K562 (cell line): ENCODE measurements around the gene RUNX1. TPM values are rescaled to one million over a fixed set of nuclear protein-coding genes. Genes with fewer than 3 reads are reported as not detected.

Experiments
- ATAC-seq: fragments of 200-7000 bp; cut with Tn5 transposase; 3 replicates; pipeline ENCODE4 v1.9.1; 2020; ENCODE audit warnings: moderate library complexity
- BruUV-seq: library from RNA; stranded (reverse); fragments of 400-500 nt; replicated peaks from 2 replicates; lab custom pipeline; 2021; lab: Mats Ljungman, UMichigan
- CTCF ChIA-PET: fragments of 300-600 bp; formaldehyde crosslinking; extraction: SDS; loops from one replicate; lab custom pipeline; 2021; ENCODE audit warnings: low intra/inter-chr PET ratio; lab: Yijun Ruan, JAX
- POLR2A ChIA-PET: fragments of 300-600, 350-650 bp; sonication (Branson Sonifier 250); formaldehyde crosslinking; extraction: SDS; loops from one replicate; lab custom pipeline; 2021; ENCODE audit warnings: antibody characterized with exemption, inconsistent platforms; lab: Yijun Ruan, JAX
- DNase-seq, 4 experiments: peaks; one replicate each; pipeline versions ENCODE4 v3.0.0 to v3.0.0-alpha.2; 2011 to 2018; ENCODE audit warnings: low spot score in 3 of 4, mixed read lengths in 3 of 4; ENCODE audit errors: extremely low read depth in 1 of 4
- FAIRE-seq: peaks from 2 replicates; lab custom pipeline; 2011; peaks lifted over from hg19 to GRCh38; lab: Jason Lieb, UNC
- H2AFZ ChIP-seq: 2 replicates; pipeline ENCODE4 v1.6.0; 2011; ENCODE audit warnings: low read depth, low read length, control low read depth, inconsistent platforms
- H3K27ac ChIP-seq: fragments of 200-600 bp; 3 replicates; pipeline ENCODE4 v1.8.0; 2011; ENCODE audit warnings: low read depth, mild to moderate bottlenecking, control low read depth, inconsistent platforms, low read length, moderate library complexity, mixed read lengths; ENCODE audit errors: extremely low read depth
- H3K27me3 ChIP-seq, 2 experiments: fragments of 300-600 bp in 1 of 2; 2 replicates in 1 of 2; 3 replicates in 1 of 2; pipeline versions ENCODE4 v1.6.0 to v1.8.0; 2011; ENCODE audit warnings: inconsistent platforms in 2 of 2, low read length in 2 of 2, mild to moderate bottlenecking in 1 of 2, mixed read lengths in 1 of 2, moderate library complexity in 1 of 2; ENCODE audit not compliant: control insufficient read depth in 2 of 2, insufficient read depth in 2 of 2
- H3K36me3 ChIP-seq: fragments of 300-600 bp; 3 replicates; pipeline ENCODE4 v1.8.0; 2011; ENCODE audit warnings: mild to moderate bottlenecking, low read length, inconsistent platforms; ENCODE audit not compliant: control insufficient read depth, insufficient read depth
- H3K4me1 ChIP-seq, 2 experiments: fragments of 200-600 bp in 1 of 2; replicated peaks in 1 of 2; 2 replicates in 1 of 2; 3 replicates in 1 of 2; pipeline versions ENCODE4 v1.5.1 to v1.8.0; 2011; ENCODE audit warnings: inconsistent platforms in 2 of 2, low read length in 2 of 2, mild to moderate bottlenecking in 1 of 2, mixed read lengths in 1 of 2, moderate library complexity in 1 of 2; ENCODE audit not compliant: control insufficient read depth in 2 of 2, insufficient read depth in 2 of 2
- H3K4me2 ChIP-seq: 2 replicates; pipeline ENCODE4 v1.6.1; 2011; ENCODE audit warnings: low read length, control low read depth, inconsistent platforms, mixed read lengths; ENCODE audit not compliant: insufficient read depth
- H3K4me3 ChIP-seq: fragments of 200-600 bp; sonication (generic), shearing (Covaris generic); 2 replicates; pipeline ENCODE4 v1.5.1; 2016; ENCODE audit warnings: control low read depth, inconsistent platforms
- H3K79me2 ChIP-seq: fragments of 200-600 bp; 3 replicates; pipeline ENCODE4 v1.8.0; 2011; ENCODE audit warnings: low read length, inconsistent platforms; ENCODE audit not compliant: control insufficient read depth, insufficient read depth
- H3K9ac ChIP-seq, 2 experiments: 2 replicates each; pipeline versions ENCODE4 v1.6.0 to v1.6.1; 2011; ENCODE audit warnings: low read depth in 2 of 2, low read length in 2 of 2, control low read depth in 1 of 2, inconsistent platforms in 1 of 2, mild to moderate bottlenecking in 1 of 2, mixed read lengths in 1 of 2; ENCODE audit not compliant: insufficient read depth in 1 of 2
- H3K9me1 ChIP-seq: one replicate; pipeline ENCODE4 v1.6.0; 2011; ENCODE audit warnings: inconsistent platforms, mild to moderate bottlenecking, low read length, moderate library complexity; ENCODE audit not compliant: control insufficient read depth, insufficient read depth
- H3K9me3 ChIP-seq: replicated peaks from 2 replicates; pipeline ENCODE4 v1.5.1; 2011; ENCODE audit warnings: low read depth, low read length, inconsistent platforms; ENCODE audit not compliant: control insufficient read depth, insufficient read depth
- H4K20me1 ChIP-seq: replicated peaks from 2 replicates; pipeline ENCODE4 v1.6.1; 2011; ENCODE audit warnings: low read length, inconsistent platforms, mixed read lengths; ENCODE audit not compliant: control insufficient read depth, insufficient read depth
- ASH1L ChIP-seq: fragments of 450-650 bp; IDR thresholded peaks from 2 replicates; pipeline ENCODE4 v1.6.1; 2018; ENCODE audit warnings: borderline replicate concordance, mild to moderate bottlenecking, low read depth; ENCODE audit not compliant: partially characterized antibody
- CBX3 ChIP-seq, 2 experiments: IDR thresholded peaks; 1 replicate in 1 of 2; 2 replicates in 1 of 2; pipeline ENCODE4 v1.6.1; 2012; ENCODE audit warnings: inconsistent platforms in 2 of 2, low read length in 2 of 2, borderline replicate concordance in 1 of 2, control low read depth in 1 of 2
- CXXC5 ChIP-seq: fragments of 250-450 bp; sonication (Bioruptor Pico); IDR thresholded peaks from 2 replicates; pipeline ENCODE4 v1.8.0; 2022; ENCODE audit warnings: inconsistent platforms, mild to moderate bottlenecking, moderate library complexity
- EWSR1 ChIP-seq: fragments of 450-650 bp; IDR thresholded peaks from 2 replicates; pipeline ENCODE4 v1.6.1; 2018; ENCODE audit warnings: borderline replicate concordance, mild to moderate bottlenecking, low read depth, moderate library complexity; ENCODE audit not compliant: partially characterized antibody
- GTF2A2 ChIP-seq: IDR thresholded peaks from 2 replicates; pipeline ENCODE4 v1.6.1; 2016; ENCODE audit warnings: mild to moderate bottlenecking, missing genetic modification characterization, missing compliant biosample characterization
- HMGN3 ChIP-seq: IDR thresholded peaks from 2 replicates; pipeline ENCODE4 v1.6.1; 2011; ENCODE audit warnings: borderline replicate concordance, low read depth, mild to moderate bottlenecking, mixed read lengths, low read length; ENCODE audit not compliant: insufficient read length; ENCODE audit errors: extremely low read depth
- KDM4B ChIP-seq, 2 experiments: fragments of 450-650 bp in 1 of 2; sonication (generic) in 1 of 2; IDR thresholded peaks; 2 replicates each; pipeline ENCODE4 v1.6.1; 2016 to 2017; ENCODE audit warnings: borderline replicate concordance in 2 of 2, antibody characterized with exemption in 1 of 2, low read depth in 1 of 2, mild to moderate bottlenecking in 1 of 2
- TCF7L2 ChIP-seq: fragments of 150-350 bp; IDR thresholded peaks from 2 replicates; pipeline ENCODE4 v1.6.1; 2016; ENCODE audit warnings: low read depth, mild to moderate bottlenecking, low read length, moderate library complexity
- U2AF2 ChIP-seq: fragments of 200-400 bp; formaldehyde crosslinking; optimal IDR thresholded peaks from 2 replicates; pipeline ENCODE3; 2017; ENCODE audit warnings: low read depth, mild to moderate bottlenecking, low read length
- ZNF780A ChIP-seq: fragments of 250-450 bp; sonication (Bioruptor Pico); IDR thresholded peaks from 2 replicates; pipeline ENCODE4 v1.5.0; 2021; ENCODE audit warnings: mild to moderate bottlenecking
- WGBS: fragments of 100-300 bp; shearing (Covaris generic); methylation state at CpG from one replicate; pipeline ENCODE4 v1.1.6; 2016; ENCODE audit warnings: low coverage, mixed read lengths; ENCODE audit not compliant: insufficient coverage; ENCODE audit errors: missing lambda C conversion rate; 5-methylcytosine and 5-hydroxymethylcytosine counted together
- in situ Hi-C: fragments of 300-500 bp; cut with MboI; formaldehyde crosslinking; loops from 4 replicates; pipeline ENCODE4 v1.15.0; 2018; ENCODE audit warnings: inconsistent platforms, mixed read lengths
- intact Hi-C: fragments of 100-400 bp; cut with micrococcal nuclease; formaldehyde crosslinking; loops from 2 replicates; pipeline ENCODE4 v1.14.2; 2022
- polyA plus RNA-seq, 8 experiments: library from polyadenylated mRNA; depleted of rRNA in 4 of 8; stranded (reverse) in 5 of 8; unstranded in 3 of 8; fragments of >200 nt; fragmentation: Nextera tagmentation in 2 of 8; fragmentation: Illumina TruSeq in 1 of 8; extraction: Ambion mirVana in 2 of 8; extraction: Trizol in 1 of 8; gene quantifications; 2 replicates each; pipeline versions ENCODE4 v1.2.1 to v1.2.3, GENCODE V29; 2011 to 2014; ENCODE audit warnings: inconsistent platforms in 1 of 8, missing spikeins in 1 of 8
- total RNA-seq, 7 experiments: library from RNA; depleted of rRNA in 6 of 7; stranded (reverse); fragments of >200 nt in 6 of 7; fragmentation: Illumina TruSeq in 2 of 7; extraction: Trizol in 2 of 7; gene quantifications; 2 replicates each; pipeline versions ENCODE4 v1.2.1 to v1.2.3, GENCODE V29; 2011 to 2021; ENCODE audit warnings: low replicate concordance in 1 of 7
- TF ChIP-seq, protein P1 (sequence below): fragments of 250-450 bp; sonication (Bioruptor Pico); IDR thresholded peaks from 2 replicates; pipeline ENCODE4 v1.8.0; 2021; ENCODE audit warnings: borderline replicate concordance, mild to moderate bottlenecking, moderate library complexity; ENCODE audit not compliant: poor library complexity, severe bottlenecking
- TF ChIP-seq, protein P2 (sequence below): IDR thresholded peaks from 2 replicates; pipeline ENCODE4 v1.6.1; 2016; ENCODE audit warnings: missing genetic modification characterization, missing compliant biosample characterization
- TF ChIP-seq, protein P3 (sequence below): fragments of 250-450 bp; sonication (Bioruptor Pico); IDR thresholded peaks from 2 replicates; pipeline ENCODE4 v1.8.0; 2021; ENCODE audit warnings: mild to moderate bottlenecking, moderate library complexity
- TF ChIP-seq, protein P4 (sequence below): fragments of 250-450 bp; sonication (Bioruptor Pico); IDR thresholded peaks from 2 replicates; pipeline ENCODE4 v1.4.0; 2020; ENCODE audit warnings: mild to moderate bottlenecking, moderate library complexity, borderline replicate concordance

RUNX1 gene
- total and polyA plus RNA-seq, 9 of the 15 experiments (the other 6 are each of a cell fraction or from before 2014, with no cell fraction given): 2.2 to 68.6 (median 17.8) TPM

DNA sequence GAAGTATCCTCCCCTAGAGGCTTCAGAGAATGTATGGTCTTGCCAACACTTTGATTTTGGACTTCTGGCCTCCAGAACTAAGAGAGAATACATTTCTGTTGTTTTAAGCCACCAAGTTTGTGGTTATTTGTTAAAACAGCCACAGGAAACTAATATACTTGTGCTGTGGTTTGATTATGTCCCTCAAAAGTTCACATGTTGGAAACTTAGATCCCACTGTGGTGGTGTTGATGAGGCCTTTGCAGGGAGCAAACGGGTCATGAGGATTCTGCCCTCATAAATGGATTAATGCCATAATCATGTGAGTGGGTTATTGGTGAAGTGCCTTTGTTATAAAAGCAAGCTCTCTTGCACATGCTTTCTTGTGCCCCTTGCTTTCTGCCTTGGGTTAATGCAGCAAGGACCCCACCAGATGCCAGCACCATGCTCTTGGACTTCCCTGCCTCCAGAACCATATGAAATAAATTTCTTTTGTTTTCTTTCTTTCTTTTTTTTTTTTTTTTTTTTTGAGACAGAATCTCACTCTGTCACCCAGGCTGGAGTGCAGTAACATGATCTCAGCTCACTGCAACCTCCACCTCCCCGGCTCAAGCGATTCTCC is 223.1 kb downstream of the RUNX1 start:
- ChIA-PET POLR2A (interaction anchor here (2.2 kb wide), 1 partner anchor 62 kb away, joined by 4 read pairs; no protein-coding TSS in a partner anchor), CTCF (no interaction called here)
- Histone ChIP-seq H3K4me2 (no peak overlapping the region), H4K20me1 (no peaks in the 10 kb centered on the region), H3K4me3 (no peak overlapping the region), H3K79me2 (no peaks in the 10 kb centered on the region), H3K27me3 (no peaks in the 10 kb centered on the region), H3K27ac (no peak overlapping the region), H3K9me3 (no peaks in the 10 kb centered on the region), H3K4me1 (no peaks in the 10 kb centered on the region), H3K9me1 (no peaks in the 10 kb centered on the region), H3K36me3 (peaks cover 93% of the 10 kb centered on the region), H3K9ac (no peak overlapping the region), H2AFZ (no peak overlapping the region)
- FAIRE-seq (peak; percentile 40), DNase-seq (no peak), ATAC-seq (no peak)
- no TSS peak for BruUV-seq
- in situ Hi-C loops (no loop called here), intact Hi-C loops (no loop called here)
- WGBS: 100% methylated on average over 2 of the region's 3 CpGs
- no peak for TF ChIP-seq GTF2A2
- no peak for TF ChIP-seq ZNF780A
- TF ChIP-seq, protein P1, sequence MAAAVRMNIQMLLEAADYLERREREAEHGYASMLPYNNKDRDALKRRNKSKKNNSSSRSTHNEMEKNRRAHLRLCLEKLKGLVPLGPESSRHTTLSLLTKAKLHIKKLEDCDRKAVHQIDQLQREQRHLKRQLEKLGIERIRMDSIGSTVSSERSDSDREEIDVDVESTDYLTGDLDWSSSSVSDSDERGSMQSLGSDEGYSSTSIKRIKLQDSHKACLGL: no peak
- TF ChIP-seq ASH1L: no peak
- no peak for TF ChIP-seq CXXC5 (CRISPR knock-in tag)
- TF ChIP-seq, protein P2, sequence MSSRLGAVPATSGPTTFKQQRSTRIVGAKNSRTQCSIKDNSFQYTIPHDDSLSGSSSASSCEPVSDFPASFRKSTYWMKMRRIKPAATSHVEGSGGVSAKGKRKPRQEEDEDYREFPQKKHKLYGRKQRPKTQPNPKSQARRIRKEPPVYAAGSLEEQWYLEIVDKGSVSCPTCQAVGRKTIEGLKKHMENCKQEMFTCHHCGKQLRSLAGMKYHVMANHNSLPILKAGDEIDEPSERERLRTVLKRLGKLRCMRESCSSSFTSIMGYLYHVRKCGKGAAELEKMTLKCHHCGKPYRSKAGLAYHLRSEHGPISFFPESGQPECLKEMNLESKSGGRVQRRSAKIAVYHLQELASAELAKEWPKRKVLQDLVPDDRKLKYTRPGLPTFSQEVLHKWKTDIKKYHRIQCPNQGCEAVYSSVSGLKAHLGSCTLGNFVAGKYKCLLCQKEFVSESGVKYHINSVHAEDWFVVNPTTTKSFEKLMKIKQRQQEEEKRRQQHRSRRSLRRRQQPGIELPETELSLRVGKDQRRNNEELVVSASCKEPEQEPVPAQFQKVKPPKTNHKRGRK: no peak
- TF ChIP-seq, protein P3, sequence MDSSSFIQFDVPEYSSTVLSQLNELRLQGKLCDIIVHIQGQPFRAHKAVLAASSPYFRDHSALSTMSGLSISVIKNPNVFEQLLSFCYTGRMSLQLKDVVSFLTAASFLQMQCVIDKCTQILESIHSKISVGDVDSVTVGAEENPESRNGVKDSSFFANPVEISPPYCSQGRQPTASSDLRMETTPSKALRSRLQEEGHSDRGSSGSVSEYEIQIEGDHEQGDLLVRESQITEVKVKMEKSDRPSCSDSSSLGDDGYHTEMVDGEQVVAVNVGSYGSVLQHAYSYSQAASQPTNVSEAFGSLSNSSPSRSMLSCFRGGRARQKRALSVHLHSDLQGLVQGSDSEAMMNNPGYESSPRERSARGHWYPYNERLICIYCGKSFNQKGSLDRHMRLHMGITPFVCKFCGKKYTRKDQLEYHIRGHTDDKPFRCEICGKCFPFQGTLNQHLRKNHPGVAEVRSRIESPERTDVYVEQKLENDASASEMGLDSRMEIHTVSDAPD (CRISPR knock-in tag): no peak
- TF ChIP-seq EWSR1: no peak
- TF ChIP-seq, protein P4, sequence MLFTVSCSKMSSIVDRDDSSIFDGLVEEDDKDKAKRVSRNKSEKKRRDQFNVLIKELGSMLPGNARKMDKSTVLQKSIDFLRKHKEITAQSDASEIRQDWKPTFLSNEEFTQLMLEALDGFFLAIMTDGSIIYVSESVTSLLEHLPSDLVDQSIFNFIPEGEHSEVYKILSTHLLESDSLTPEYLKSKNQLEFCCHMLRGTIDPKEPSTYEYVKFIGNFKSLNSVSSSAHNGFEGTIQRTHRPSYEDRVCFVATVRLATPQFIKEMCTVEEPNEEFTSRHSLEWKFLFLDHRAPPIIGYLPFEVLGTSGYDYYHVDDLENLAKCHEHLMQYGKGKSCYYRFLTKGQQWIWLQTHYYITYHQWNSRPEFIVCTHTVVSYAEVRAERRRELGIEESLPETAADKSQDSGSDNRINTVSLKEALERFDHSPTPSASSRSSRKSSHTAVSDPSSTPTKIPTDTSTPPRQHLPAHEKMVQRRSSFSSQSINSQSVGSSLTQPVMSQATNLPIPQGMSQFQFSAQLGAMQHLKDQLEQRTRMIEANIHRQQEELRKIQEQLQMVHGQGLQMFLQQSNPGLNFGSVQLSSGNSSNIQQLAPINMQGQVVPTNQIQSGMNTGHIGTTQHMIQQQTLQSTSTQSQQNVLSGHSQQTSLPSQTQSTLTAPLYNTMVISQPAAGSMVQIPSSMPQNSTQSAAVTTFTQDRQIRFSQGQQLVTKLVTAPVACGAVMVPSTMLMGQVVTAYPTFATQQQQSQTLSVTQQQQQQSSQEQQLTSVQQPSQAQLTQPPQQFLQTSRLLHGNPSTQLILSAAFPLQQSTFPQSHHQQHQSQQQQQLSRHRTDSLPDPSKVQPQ: no peak
- TF ChIP-seq HMGN3: no peak
- TF ChIP-seq TCF7L2: no peak
- TF ChIP-seq CBX3 (IDR thresholded peaks at IDR 0.05; ENCODE audit: borderline replicate concordance in 1 of 2, low read length in 2 of 2): no peak
- no peak for TF ChIP-seq KDM4B (IDR thresholded peaks at IDR 0.05; ENCODE audit: borderline replicate concordance in 2 of 2, low read depth in 1 of 2)
- no peak for TF ChIP-seq U2AF2
